Measurements from ENCODE around the gene JSRP1.

The JSRP1 gene

DNA sequence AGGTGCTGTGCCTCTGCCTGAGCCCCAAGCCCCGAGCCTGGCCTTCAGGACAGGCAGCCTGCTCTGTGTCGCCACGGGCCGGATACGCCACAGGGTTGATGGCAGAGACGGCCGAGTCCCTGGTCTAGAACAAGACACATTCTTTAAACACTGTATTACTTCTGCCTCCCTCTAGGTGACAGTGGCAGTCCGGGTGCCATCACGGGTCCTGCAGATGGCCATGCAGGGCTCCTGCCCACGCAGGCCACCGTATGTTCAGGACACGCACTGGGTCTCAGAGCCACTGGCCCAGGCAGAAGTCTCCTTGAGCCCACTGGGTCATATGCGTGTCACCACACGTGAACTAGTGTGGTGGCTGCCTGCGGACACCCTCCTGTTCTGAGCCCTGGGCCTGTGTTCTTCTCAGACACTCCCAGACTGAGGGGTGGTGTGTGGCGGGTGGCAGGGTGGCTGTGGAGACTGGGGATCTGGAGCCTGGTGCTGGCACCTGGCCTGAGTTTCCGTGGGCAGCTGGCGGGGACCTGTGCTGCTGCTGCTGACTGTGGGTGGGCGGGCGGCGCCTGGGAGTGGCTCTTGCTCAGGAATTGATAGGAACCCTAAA is 24.5 kb downstream of the JSRP1 start:
- DNase-seq: no peak

DNA sequence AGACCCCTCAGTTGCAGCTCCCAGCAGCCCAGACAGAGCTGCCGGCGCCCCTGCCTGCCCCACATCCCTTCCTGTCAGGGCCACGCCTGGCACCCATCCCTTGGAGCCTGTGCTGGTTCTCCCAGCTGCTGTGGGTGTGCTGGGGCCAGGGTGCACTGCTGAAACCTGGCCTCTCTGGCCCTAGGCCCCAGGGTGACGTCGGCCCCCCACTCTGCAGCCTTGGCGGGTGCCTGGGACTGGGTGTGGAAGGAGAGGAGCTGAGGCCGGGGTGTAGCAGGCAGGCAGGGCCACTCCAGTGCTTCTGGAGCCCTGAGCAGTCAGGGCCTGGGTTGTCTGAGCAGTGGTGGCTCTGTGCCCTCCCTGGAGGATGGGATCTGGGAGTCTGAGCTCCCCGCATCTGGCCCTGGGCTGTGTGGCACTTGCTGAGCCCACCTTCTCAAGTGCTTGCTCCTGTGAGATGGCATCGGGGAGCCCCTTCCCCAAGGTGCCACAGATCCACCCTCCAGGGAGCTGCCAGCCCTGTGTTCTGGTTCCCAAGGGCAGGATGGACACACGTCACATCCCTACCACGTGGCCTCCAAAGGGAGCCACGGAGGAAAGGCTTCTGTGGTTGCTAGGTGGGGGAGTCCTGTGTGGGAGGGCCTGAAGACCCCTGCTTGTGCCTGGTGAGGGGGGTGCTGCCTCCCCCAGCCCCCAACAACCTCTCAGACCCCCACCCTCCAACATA is 25.2 kb downstream of the JSRP1 start:
- no peak for DNase-seq

DNA sequence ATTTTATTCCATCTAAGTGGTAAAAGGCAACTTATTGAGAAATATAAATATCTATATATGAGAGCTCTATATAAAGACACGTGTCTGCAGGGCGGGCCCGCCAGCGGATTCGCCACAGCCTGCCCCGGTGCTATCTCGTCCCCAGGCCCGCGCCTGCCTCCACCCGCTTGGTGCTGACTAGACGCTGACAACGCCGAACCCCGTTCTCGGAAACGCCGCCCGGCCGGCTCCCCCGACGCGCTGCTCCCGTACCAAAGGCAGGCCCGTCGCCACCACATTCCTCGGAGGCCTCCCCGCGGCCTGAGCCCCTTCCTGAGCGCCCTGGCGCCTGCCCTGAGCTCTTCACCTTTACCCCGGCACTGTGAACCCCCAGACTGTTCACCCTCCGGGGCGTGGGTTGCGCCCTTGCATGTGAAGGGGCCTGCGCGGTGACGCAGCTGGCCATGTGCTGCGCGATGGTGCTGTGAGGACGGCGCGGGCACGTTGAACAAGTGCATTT is 26.1 kb downstream of the JSRP1 start:
- no peak for DNase-seq

DNA sequence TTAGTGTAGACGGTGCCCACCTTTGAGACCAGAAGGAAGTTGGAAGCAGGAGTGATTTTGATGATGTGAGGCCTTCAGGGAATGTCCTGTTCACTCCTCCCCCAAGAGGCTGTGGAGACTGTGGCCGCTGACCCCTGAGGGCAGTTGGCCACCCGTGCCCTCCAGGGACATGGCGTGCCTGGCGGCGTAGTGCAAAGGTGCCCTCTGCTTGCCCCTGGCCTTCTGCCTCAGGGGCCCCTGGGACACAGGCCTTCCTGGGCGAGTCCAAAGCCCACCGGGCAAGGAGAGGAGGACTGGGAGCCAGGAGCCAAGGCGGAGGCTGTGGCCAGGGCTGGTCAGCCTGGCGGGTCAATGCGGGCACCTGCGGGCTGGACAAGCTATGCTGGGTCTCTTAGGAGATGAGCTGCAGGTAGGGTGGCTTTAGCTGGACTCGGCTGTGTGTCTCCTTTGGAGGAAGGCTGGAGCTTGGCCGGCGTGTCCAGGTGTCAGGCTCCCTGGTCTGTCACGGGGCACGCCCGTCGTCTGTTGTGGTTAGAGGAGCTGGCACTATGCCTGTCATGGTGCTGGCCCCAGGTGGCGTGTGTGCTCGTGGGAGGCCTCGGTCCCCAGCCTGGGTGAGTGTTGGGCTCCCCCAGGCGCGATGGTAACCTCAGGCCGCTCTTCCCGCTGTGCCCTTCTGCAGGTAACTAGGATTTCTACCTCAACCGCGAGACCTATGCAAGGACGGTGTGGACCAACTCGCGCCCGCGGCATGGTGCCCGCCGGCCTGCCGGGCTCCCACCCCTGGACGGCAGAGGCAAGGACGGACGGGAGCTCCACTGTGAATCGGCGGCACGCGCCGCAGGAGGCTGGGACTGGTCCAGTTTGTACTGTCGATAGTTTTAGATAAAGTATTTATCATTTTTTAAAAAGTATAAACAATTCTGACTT is 26.8 kb downstream of the JSRP1 start:
- no peak for DNase-seq

DNA sequence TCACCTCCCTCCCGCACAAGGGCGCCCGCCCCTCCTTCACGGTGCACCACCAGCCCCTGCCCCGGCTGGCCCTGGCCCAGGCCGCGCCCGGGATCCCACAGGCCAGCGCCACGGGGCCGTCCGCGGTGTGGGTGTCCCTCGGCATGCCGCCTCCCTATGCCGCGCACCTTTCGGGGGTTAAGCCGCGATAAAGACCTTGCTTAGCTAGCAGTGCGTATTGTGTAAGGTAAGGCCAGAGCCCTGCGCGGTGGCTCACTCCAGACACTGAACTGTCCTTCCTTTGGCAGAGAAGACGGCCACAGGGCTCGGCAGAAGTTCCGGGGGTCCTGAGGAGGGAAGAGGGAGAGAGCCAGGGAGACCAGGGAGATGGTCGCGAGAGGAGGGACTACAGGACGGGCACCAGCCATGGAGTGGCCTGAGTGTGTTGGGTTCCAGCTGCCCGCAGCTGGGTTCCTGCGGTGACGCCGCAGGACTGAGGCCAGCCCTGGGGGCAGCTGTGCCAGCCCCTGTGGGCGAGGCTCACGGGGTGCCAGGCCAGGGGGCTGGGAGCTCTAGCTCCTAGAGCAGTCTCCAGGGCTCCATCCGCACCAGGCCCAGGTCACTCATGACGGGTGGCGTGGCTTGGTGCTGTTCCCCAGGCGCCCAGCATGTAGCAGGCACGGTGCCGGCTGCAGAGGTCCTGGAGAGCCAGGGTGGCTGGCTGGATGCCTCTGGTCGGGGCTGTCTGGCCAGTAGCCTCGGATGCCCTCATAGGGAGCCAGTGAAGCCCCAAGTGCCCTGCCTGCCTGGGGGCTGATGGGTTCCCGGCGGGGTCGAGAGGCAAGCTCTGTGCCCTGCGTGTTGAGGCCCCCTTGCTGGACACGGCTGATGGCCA is 27.8 kb downstream of the JSRP1 start:
- no peak for DNase-seq

DNA sequence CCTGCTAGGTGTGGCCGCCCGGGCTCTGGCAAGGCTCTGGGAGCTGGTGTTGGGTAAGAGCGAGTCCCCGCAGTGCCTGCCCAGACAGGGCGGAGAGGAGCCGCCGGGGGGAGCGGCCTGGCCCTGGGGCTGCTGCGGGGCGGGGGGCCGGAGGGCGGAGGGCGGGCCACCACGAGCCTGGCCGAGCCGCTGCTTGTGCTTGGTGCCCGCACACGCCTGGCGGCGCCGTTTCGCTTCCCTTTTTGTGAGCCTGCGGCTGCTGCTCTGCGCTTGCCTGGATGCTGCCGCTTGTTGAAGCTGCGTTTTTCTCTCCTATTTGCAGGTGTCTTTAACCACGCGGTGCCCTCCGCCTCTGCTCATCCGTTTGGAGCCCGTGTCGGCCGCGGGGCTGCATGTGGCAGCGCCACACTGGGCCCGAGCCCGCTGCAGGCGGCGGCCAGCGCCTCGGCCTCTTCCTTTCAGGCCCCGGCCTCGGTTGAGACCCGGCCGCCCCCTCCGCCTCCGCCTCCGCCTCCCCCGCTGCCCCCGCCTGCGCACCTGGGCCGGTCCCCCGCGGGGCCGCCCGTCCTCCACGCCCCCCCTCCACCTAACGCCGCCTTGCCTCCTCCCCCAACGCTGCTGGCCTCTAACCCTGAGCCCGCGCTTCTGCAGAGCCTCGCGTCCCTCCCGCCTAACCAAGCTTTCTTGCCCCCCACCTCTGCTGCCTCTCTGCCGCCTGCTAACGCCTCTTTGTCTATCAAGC is 28.6 kb downstream of the JSRP1 start:
- DNase-seq: no peak

DNA sequence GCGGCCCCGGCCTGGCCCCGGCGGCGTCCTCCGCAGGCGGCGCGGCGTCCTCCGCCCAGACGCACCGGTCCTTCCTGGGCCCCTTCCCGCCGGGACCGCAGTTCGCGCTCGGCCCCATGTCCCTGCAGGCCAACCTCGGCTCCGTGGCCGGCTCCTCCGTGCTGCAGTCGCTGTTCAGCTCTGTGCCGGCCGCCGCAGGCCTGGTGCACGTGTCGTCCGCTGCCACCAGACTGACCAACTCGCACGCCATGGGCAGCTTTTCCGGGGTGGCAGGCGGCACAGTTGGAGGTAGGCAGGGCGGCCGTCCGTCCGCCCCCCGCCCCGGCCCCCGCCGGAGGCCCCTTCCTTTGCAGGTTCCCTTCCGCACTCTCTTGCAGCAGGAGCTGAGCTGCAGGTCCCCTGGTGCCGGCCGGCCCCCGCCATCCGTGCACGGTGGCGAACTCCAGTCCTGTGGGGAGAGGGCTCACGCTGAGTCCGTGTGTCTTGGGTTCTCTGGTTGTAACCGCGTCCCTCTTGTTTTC is 29.3 kb downstream of the JSRP1 start:
- no peak for DNase-seq

DNA sequence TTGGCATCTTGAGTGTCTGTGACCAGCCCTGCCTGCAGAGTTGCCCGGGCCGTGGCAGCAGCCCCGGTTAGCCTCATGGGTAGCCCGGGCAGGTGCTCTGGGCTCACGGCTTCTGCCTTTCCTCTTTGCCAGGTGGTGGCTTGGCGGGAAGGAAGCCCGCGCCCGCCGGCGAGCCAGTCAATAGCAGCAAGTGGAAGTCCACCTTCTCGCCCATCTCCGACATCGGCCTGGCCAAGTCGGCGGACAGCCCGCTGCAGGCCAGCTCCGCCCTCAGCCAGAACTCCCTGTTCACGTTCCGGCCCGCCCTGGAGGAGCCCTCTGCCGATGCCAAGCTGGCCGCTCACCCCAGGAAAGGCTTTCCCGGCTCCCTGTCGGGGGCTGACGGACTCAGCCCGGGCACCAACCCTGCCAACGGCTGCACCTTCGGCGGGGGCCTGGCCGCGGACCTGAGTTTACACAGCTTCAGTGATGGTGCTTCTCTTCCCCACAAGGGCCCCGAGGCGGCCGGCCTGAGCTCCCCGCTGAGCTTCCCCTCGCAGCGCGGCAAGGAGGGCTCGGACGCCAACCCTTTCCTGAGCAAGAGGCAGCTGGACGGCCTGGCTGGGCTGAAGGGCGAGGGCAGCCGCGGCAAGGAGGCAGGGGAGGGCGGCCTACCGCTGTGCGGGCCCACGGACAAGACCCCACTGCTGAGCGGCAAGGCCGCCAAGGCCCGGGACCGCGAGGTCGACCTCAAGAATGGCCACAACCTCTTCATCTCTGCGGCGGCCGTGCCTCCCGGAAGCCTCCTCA is 30.0 kb downstream of the JSRP1 start:
- no peak for DNase-seq

DNA sequence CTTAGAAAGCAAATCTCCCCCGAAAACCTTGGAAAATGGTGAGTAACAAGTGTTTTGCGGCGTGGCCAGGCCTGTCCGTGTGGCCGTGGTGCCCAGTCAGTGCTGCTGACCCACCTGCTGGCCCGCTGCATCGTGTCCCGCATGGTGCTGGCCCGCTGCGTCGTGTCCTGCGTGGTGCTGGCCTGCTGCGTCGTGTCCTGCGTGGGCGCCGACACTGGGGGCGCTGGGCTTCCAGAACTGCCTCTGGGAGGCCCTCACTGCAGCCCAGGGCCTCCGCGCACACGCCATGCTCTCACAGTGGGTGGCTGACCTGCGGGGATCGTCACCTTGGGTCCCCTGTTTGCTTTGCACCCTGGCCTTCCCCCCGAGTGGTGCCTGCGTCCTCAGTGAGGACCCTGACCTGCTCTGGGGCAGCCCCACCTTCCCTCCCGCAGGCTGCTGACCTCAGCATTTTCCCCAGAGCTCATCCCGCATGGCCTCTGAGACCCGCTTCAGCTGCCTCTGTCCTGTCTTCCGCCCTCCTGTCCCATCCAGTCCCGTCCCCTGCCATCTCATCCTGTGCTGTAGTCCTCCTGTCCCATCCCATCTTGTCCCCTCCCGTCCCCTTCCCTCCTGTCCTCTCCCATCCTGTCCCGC is 30.7 kb downstream of the JSRP1 start:
- no peak for DNase-seq

DNA sequence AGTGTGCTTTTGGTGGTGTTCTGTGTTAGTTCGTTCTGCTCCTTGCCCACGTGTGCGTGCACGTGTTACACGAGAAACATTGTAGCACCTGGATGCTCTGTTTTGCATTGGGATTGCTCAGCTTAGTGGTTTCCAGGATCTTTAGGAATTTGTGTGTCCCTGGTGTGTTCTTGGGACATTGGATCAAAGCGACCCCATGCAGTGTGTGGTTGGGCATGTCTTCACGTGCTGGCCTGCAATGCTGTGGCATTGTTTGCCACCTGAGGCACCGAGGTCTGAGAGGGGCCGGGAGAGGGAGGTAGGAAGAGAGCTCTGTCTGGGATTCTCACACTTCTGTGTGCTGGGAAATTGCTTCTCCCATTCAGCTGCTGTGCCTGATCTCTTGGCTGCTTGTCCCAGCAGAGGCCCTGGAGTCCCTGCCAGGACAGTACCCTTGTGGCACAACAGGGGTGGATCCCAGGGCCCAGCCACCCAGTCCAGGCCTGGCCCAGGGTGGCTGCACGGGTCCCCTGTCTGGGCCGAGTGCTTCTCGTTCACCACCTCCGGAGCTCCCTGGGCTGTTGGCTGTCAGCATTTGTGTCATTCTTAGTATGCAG is 31.4 kb downstream of the JSRP1 start:
- DNase-seq: no peak

DNA sequence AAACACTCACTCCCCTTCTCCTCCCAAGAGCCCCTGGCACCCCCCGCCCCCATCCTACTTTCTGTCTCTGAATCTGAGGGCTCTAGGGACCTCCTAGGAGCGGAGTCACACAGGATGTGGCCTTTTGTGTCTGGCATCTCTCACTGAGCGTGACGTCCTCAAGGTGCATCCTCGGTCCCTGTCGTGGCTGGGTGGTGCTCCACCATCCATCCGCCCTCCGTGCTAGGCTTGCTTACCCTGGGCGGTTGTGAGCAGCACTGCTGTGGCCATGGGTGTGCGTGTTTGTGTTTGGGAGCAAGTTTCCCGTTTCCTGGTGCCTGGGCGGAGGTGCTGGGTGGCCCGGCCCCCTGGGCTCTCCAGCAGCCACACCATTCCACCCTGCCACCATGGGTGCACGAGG is 32.3 kb downstream of the JSRP1 start:
- no peak for DNase-seq

DNA sequence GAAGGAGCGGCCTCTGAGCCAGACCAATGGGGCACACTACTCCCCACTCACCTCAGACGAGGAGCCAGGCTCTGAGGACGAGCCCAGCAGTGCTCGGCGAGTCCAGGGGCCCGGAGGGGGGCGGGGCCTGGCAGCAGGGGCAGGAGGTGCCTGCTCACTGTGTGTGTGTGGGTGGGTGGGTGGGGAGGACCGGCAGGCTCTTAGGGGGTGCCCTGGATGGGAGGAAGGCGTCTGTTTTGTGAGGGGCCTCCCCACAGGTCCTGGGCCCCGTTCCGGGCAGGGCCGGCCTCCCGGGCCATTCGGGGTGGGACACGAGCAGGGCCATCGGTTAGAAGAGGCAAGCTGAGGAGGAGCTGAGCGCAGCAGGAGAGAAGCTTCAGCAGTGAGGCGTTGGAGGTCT is 32.8 kb downstream of the JSRP1 start:
- no peak for DNase-seq

DNA sequence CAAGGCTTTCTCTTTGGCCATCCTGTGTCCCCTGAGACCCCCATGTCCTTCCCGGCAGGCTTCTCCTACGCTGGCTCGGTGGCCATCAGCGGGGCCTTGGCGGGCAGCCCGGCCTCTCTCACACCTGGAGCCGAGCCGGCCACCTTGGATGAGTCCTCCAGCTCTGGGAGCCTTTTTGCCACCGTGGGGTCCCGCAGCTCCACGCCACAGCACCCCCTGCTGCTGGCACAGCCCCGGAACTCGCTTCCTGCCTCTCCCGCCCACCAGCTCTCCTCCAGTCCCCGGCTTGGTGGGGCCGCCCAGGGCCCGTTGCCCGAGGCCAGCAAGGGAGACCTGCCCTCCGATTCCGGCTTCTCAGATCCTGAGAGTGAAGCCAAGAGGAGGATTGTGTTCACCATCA is 34.3 kb downstream of the JSRP1 start:
- no peak for DNase-seq

DNA sequence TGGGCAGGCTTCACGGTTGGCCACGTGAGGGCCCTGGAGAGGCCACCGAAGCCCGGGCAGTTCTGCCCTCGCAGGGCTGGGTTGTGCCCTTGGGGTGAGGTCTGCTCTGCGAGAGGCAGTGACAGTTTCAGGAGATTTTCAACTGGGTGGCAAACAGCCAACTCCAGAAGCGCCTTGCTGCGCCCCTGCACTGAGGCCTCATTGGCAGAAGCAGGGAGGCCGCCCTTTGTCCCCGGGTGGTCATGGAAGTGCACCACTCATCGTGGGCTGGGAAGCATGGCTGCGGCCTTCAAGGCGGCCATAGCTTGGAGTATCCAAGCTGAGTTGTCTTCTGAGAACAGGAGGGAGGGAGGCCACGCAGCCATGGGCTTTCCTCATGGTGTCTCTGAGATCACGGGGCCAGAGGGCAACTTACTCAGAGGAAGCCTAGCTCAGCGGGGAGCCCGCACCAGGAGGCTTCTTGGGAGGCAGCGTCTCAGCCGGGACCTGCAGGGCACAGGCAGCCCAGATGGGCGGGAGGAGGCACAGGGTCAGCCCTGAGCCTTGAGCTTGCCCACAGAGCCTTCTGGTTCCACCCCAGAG is 34.9 kb downstream of the JSRP1 start:
- DNase-seq: no peak

DNA sequence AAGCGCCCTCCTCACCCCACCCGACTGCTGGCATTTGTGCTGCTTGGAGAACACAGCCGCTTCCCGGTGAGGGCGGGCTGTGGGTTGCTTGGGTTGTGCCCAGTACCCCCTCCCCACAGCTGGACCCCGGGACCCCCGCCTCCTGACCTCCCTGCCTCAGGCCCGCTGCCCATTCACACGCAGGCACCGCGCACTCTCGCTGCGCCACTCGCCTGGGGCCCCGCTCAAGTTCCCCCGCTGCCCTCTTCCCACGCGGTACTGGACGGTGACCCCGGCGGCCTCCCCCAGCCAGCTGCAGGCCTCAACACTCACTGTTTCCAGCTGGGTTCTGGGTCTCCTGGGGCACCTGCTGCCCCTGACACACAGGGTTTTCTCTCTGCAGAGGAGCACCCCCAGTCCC is 36.5 kb downstream of the JSRP1 start:
- no peak for DNase-seq

DNA sequence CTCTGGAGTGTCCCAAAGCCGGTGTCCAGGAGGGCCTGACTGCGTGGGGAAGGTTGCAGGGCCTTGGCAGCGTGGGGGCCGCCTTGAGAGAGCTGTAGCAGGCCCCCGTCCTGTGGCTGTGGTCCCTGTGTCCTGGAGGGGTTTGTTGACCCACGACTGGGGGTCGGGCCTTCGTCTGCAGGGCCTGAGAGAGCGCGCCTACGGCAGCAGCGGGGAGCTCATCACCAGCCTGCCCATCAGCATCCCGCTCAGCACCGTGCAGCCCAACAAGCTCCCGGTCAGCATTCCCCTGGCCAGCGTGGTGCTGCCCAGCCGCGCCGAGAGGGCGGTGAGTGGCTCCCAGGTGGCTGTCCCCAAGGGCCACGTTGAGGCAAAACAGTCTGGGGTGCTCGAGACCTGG is 38.6 kb downstream of the JSRP1 start:
- DNase-seq: no peak

DNA sequence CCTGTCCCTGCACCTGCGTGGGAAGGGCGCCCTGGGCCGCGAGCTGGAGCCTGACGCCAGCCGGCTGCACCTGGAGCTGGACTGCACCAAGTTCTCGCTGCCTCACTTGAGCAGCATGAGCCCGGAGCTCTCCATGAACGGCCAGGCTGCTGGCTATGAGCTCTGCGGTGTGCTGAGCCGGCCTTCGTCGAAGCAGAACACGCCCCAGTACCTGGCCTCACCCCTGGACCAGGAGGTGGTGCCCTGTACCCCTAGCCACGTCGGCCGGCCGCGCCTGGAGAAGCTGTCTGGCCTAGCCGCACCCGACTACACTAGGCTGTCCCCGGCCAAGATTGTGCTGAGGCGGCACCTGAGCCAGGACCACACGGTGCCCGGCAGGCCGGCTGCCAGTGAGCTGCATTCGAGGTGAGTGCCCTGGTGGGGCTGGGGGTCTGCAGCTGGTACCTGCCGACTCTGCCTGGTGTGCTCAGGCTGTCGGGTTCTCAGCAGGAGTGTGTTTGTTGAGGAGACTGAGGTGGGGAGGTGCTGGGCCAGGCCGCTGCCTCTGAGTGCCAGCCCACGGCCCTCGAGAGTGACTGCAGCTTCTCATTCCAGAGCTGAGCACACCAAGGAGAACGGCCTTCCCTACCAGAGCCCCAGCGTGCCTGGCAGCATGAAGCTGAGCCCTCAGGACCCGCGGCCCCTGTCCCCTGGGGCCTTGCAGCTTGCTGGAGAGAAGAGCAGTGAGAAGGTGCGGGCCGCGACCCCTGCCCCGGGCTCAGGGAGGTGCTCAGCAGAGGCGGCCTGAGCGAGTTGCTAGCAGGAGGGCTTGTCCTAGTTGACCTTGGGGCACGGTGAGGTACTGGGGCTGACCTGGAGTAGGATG is 39.6 kb downstream of the JSRP1 start:
- DNase-seq: no peak

DNA sequence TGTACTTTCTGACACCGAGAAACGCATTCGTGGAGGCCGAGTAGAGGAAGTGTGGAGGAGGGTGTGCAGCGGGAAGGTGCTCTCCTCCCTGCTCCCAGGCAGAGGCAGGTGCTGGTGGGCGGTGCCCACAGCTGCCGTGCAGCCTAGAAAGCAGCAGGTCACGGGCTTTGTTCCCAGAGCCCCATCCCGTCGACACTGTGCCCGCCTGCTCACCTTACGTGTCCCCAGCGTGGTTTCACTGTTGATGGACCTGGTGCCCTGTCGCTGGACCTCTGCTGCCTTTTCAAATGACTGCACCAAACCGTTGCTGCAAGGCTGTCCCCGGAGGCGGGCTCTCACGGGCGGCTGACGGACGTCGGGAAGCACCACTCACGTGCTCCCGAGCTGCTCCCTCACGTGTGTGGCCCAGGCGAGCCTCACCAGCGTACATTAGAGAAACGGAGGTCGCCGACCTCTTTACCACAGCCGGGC is 40.9 kb downstream of the JSRP1 start:
- DNase-seq: no peak

Measured in activated CD8-positive, alpha-beta memory T cell treated with anti-CD3 and anti-CD28 coated beads, Interleukin-2, amount 50 U/mL, for 48 hours (primary cell).